Kidney epithelial cell (primary cell): ENCODE data around the gene FGGY. TPM values are rescaled to one million over a fixed set of nuclear protein-coding genes. Genes with fewer than 3 reads are reported as not detected.

Source experiments
- DNase-seq: peaks from one replicate; pipeline ENCODE4 v3.0.0-alpha.2; 2010; ENCODE audit warnings: low read depth
- H3K27me3 ChIP-seq: 2 replicates; pipeline ENCODE4 v1.6.0; 2011; ENCODE audit warnings: low read length; ENCODE audit not compliant: control insufficient read depth, insufficient read depth
- H3K36me3 ChIP-seq: 2 replicates; pipeline ENCODE4 v1.5.1; 2011; ENCODE audit warnings: low read length; ENCODE audit not compliant: control insufficient read depth, insufficient read depth
- H3K4me3 ChIP-seq: 2 replicates; pipeline ENCODE4 v1.5.1; 2011; ENCODE audit warnings: low read depth, mild to moderate bottlenecking, control low read depth, low read length
- CTCF ChIP-seq: IDR thresholded peaks from 2 replicates; pipeline ENCODE4 v1.5.1; 2011; ENCODE audit warnings: mild to moderate bottlenecking, moderate library complexity, low read length, control low read depth, inconsistent platforms; ENCODE audit not compliant: insufficient read depth, poor library complexity, severe bottlenecking
- total RNA-seq: library from RNA; depleted of rRNA; stranded (reverse); fragments of >200 nt; gene quantifications from 2 replicates; pipeline ENCODE4 v1.2.3, GENCODE V29; 2015

Gene FGGY
- total RNA-seq, 1 donor from 2014 or later, result 8.6 TPM

- TF ChIP-seq CTCF, result no peak
- Histone ChIP-seq H3K36me3 (no peaks in the 10 kb centered on the region), H3K4me3 (no peak overlapping the region), H3K27me3 (no peaks in the 10 kb centered on the region)
- no peak for DNase-seq
Measured at GRCh38 chr1:59682396-59683080, 385.6 kb downstream of the FGGY start.

- H3K4me3 ChIP-seq, result no peak overlapping the region
- no peak for DNase-seq
- H3K36me3 ChIP-seq, result no peaks in the 10 kb centered on the region
- no peak for TF ChIP-seq CTCF
- H3K27me3 ChIP-seq, result no peaks in the 10 kb centered on the region
Measured at GRCh38 chr1:59683197-59683596, 386.3 kb downstream of the FGGY start.

- DNase-seq, result no peak
- H3K4me3 ChIP-seq, result no peak overlapping the region
- TF ChIP-seq CTCF, result no peak
Measured at GRCh38 chr1:59684698-59685097, 387.8 kb downstream of the FGGY start.

GRCh38 chr1:59685101-59685500 is 388.2 kb downstream of the FGGY start:
- Histone ChIP-seq H3K27me3 (no peaks in the 10 kb centered on the region), H3K4me3 (no peak overlapping the region), H3K36me3 (no peaks in the 10 kb centered on the region)
- DNase-seq, result no peak
- TF ChIP-seq CTCF, result no peak

More at GRCh38 chr1:59684698-59685097, 387.8 kb downstream of the FGGY start:
- no peaks in the 10 kb centered on the region for H3K27me3 ChIP-seq
- H3K36me3 ChIP-seq, result no peaks in the 10 kb centered on the region

GRCh38 chr1:59685666-59686065 is 388.8 kb downstream of the FGGY start:
- Histone ChIP-seq H3K27me3 (no peaks in the 10 kb centered on the region), H3K36me3 (no peaks in the 10 kb centered on the region), H3K4me3 (no peak overlapping the region)
- DNase-seq, result no peak
- TF ChIP-seq CTCF, result no peak

GRCh38 chr1:59686170-59686569 is 389.3 kb downstream of the FGGY start:
- no peaks in the 10 kb centered on the region for H3K36me3 ChIP-seq
- no peak for TF ChIP-seq CTCF
- no peak for DNase-seq
- no peaks in the 10 kb centered on the region for H3K27me3 ChIP-seq
- no peak overlapping the region for H3K4me3 ChIP-seq
